ENCODE measurements around the gene PHLPP1. TPM values are rescaled to one million over a fixed set of nuclear protein-coding genes. Genes with fewer than 3 reads are reported as not detected.
A peak's percentile ranks its signal among the peaks of the same experiment; 100 is the strongest.

Gene PHLPP1
- total and polyA plus RNA-seq, 2 experiments from 2014 or later: 15.7 to 73.6 TPM

DNA sequence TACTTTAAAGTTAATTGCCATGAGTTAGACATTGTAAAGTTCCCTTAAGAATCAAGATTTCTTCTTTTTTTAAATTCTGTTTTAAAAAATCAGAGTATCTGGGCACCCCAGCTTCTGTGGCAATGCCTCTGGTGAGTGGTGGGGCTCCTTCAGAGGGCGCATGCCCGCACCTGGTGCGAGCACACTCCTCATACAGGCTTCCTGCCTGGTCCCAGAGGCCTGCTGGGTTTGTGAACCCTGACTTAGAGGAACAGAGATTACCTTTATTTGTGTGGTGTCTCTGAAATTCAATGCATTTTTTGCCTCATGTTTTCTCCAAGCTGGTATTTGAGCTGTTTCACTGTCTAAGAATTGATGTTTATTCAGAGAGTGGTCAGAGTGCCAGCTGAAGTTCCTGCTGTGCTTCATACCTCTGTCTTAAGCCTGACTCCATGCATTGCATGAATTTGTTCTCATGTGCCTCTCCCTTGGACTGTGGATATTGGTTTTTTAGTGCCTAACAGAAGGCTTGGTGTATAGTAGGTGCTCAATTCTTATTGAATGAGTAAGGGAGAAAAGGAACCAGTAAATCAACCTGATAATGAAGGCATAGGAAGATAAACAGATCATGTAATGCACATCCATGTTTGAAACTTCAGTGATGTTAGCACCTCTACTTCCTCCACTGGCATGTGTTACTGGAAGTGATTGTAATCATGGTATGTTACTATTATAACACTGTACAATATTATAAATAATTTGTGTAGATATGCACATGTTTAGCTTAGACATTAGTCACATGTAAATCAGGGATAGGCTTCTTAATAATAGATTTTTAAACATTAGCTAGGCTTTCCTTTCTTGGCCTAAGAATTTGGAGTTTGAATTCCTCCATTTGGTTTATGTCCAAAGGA, 29.0 kb downstream of the PHLPP1 start:
- peaks cover 69% of the 10 kb centered on the region for H3K4me1 ChIP-seq (ENCODE audit: insufficient read depth)
- H3K79me2 ChIP-seq (replicated peaks; ENCODE audit: insufficient read depth): peaks cover 100% of the 10 kb centered on the region
- peak; percentile 82 for ATAC-seq
- peaks cover under 1% of the 10 kb centered on the region; the same call in 1 of the 3 replicates for H3K9me3 Mint-ChIP-seq
- peak overlapping the region; percentile 8 for H3K4me2 ChIP-seq
- H2AFZ ChIP-seq: no peak overlapping the region
- peak overlapping the region; percentile 43 for H3K27ac ChIP-seq (ENCODE audit: low read depth)
- no peak for TF ChIP-seq ETS1 (IDR thresholded peaks at IDR 0.05)
- no peak for TF ChIP-seq ZNF114 (CRISPR knock-in tag; IDR thresholded peaks at IDR 0.05)
- TF ChIP-seq, protein P1, sequence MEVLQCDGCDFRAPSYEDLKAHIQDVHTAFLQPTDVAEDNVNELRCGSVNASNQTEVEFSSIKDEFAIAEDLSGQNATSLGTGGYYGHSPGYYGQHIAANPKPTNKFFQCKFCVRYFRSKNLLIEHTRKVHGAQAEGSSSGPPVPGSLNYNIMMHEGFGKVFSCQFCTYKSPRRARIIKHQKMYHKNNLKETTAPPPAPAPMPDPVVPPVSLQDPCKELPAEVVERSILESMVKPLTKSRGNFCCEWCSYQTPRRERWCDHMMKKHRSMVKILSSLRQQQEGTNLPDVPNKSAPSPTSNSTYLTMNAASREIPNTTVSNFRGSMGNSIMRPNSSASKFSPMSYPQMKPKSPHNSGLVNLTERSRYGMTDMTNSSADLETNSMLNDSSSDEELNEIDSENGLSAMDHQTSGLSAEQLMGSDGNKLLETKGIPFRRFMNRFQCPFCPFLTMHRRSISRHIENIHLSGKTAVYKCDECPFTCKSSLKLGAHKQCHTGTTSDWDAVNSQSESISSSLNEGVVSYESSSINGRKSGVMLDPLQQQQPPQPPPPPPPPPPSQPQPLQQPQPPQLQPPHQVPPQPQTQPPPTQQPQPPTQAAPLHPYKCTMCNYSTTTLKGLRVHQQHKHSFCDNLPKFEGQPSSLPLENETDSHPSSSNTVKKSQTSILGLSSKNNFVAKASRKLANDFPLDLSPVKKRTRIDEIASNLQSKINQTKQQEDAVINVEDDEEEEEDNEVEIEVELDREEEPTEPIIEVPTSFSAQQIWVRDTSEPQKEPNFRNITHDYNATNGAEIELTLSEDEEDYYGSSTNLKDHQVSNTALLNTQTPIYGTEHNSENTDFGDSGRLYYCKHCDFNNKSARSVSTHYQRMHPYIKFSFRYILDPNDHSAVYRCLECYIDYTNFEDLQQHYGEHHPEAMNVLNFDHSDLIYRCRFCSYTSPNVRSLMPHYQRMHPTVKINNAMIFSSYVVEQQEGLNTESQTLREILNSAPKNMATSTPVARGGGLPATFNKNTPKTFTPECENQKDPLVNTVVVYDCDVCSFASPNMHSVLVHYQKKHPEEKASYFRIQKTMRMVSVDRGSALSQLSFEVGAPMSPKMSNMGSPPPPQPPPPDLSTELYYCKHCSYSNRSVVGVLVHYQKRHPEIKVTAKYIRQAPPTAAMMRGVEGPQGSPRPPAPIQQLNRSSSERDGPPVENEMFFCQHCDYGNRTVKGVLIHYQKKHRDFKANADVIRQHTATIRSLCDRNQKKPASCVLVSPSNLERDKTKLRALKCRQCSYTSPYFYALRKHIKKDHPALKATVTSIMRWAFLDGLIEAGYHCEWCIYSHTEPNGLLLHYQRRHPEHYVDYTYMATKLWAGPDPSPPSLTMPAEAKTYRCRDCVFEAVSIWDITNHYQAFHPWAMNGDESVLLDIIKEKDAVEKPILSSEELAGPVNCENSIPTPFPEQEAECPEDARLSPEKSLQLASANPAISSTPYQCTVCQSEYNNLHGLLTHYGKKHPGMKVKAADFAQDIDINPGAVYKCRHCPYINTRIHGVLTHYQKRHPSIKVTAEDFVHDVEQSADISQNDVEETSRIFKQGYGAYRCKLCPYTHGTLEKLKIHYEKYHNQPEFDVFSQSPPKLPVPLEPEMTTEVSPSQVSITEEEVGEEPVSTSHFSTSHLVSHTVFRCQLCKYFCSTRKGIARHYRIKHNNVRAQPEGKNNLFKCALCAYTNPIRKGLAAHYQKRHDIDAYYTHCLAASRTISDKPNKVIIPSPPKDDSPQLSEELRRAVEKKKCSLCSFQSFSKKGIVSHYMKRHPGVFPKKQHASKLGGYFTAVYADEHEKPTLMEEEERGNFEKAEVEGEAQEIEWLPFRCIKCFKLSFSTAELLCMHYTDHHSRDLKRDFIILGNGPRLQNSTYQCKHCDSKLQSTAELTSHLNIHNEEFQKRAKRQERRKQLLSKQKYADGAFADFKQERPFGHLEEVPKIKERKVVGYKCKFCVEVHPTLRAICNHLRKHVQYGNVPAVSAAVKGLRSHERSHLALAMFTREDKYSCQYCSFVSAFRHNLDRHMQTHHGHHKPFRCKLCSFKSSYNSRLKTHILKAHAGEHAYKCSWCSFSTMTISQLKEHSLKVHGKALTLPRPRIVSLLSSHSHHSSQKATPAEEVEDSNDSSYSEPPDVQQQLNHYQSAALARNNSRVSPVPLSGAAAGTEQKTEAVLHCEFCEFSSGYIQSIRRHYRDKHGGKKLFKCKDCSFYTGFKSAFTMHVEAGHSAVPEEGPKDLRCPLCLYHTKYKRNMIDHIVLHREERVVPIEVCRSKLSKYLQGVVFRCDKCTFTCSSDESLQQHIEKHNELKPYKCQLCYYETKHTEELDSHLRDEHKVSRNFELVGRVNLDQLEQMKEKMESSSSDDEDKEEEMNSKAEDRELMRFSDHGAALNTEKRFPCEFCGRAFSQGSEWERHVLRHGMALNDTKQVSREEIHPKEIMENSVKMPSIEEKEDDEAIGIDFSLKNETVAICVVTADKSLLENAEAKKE (CRISPR knock-in tag; IDR thresholded peaks at IDR 0.05): no peak
- no peak for TF ChIP-seq REST (IDR thresholded peaks at IDR 0.05; ENCODE audit: unreplicated experiment)
- no peak for TF ChIP-seq JUNB (IDR thresholded peaks at IDR 0.05; ENCODE audit: unreplicated experiment)
- TF ChIP-seq EZH2 (IDR thresholded peaks at IDR 0.05; ENCODE audit: low read depth, unreplicated experiment): no peak
- TF ChIP-seq STAT1 (IDR thresholded peaks at IDR 0.05; ENCODE audit: unreplicated experiment): no peak
- no peak for TF ChIP-seq CTCF (conservative IDR thresholded peaks at IDR 0.05; ENCODE audit: low read depth in 2 of 2)
- TF ChIP-seq CREB1 (CRISPR knock-in tag; IDR thresholded peaks at IDR 0.05; ENCODE audit: low read depth): no peak
- TF ChIP-seq NANOG (IDR thresholded peaks at IDR 0.05; ENCODE audit: borderline replicate concordance): no peak
- no peak for TF ChIP-seq EZH2phosphoT487 (IDR thresholded peaks at IDR 0.05; ENCODE audit: unreplicated experiment)
- no peak for TF ChIP-seq POLR2AphosphoS5 (IDR thresholded peaks at IDR 0.05; ENCODE audit: low read depth)
- no peak for TF ChIP-seq ZNF331 (CRISPR knock-in tag; IDR thresholded peaks at IDR 0.05; ENCODE audit: low read depth)
- peaks cover 6% of the 10 kb centered on the region for H3K36me3 Mint-ChIP-seq (ENCODE audit: low read depth)
- H3F3A ChIP-seq (replicated peaks; ENCODE audit: low read depth): no peaks in the 10 kb centered on the region; the same call in 1 of the 2 replicates
- peak overlapping the region; percentile 81 for H3K27ac Mint-ChIP-seq
- peaks cover 8% of the 10 kb centered on the region for H3K27me3 Mint-ChIP-seq (ENCODE audit: insufficient read depth, low read depth, poor library complexity)
- no peaks in the 10 kb centered on the region for H3K36me3 ChIP-seq (ENCODE audit: insufficient read depth)
- no peaks in the 10 kb centered on the region; the same call in 1 of the 2 replicates for H3K9me2 ChIP-seq (ENCODE audit: insufficient read depth)
- no peak overlapping the region for H3K4me3 ChIP-seq
- H3K4me1 Mint-ChIP-seq: peaks cover 78% of the 10 kb centered on the region
- H4K20me1 ChIP-seq (replicated peaks; ENCODE audit: insufficient read depth): no peaks in the 10 kb centered on the region
- DNase-seq (ENCODE audit: low spot score): peak; percentile 43
- H3K27me3 ChIP-seq (ENCODE audit: insufficient read depth): no peaks in the 10 kb centered on the region
- H3K4me3 Mint-ChIP-seq: peak overlapping the region; percentile 37; the same call in 2 of the 3 replicates
